OCI-LY7 (cell line): ENCODE measurements around the gene PIEZO2.

Experiments
- EZH2phosphoT487 ChIP-seq: fragments of 200-600 bp; sonication (generic); IDR thresholded peaks from 2 replicates; pipeline ENCODE4 v1.6.1; 2018; ENCODE audit warnings: low read depth, borderline replicate concordance, mild to moderate bottlenecking, mixed run types, antibody characterized with exemption, low read length, moderate library complexity, mixed read lengths
- TF ChIP-seq, protein P1 (sequence below): fragments of 200-600 bp; sonication (generic); conservative IDR thresholded peaks from 2 replicates; pipeline ENCODE4 v1.5.1; 2014; ENCODE audit warnings: mild to moderate bottlenecking, antibody characterized with exemption, low read length, moderate library complexity, mixed read lengths

DNA sequence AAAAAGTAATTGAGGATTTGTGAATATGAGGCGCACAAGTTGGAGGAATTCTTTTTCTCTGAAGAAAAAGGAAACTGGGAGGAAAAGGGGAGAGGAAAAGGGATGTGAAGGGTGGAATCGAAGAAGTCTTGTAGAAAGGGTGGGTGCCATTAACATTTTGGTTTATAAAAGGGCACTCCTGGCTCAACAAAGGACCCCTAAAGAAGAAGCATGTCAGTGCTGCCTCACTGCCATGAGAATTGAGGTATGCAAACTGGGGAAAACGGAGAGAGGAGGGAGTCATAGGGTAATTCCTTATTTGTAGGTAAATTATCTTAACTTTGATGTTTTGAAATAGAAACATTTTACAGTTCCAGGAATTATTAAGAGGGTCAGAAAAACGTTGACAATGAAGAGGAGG lies 416.4 kb downstream of the PIEZO2 start:
- TF ChIP-seq, protein P1, sequence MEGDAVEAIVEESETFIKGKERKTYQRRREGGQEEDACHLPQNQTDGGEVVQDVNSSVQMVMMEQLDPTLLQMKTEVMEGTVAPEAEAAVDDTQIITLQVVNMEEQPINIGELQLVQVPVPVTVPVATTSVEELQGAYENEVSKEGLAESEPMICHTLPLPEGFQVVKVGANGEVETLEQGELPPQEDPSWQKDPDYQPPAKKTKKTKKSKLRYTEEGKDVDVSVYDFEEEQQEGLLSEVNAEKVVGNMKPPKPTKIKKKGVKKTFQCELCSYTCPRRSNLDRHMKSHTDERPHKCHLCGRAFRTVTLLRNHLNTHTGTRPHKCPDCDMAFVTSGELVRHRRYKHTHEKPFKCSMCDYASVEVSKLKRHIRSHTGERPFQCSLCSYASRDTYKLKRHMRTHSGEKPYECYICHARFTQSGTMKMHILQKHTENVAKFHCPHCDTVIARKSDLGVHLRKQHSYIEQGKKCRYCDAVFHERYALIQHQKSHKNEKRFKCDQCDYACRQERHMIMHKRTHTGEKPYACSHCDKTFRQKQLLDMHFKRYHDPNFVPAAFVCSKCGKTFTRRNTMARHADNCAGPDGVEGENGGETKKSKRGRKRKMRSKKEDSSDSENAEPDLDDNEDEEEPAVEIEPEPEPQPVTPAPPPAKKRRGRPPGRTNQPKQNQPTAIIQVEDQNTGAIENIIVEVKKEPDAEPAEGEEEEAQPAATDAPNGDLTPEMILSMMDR, result no peak
- no peak for TF ChIP-seq EZH2phosphoT487
